ENCODE measurements around the gene RAB19.

- TF ChIP-seq CTCF (IDR thresholded peaks at IDR 0.05), result no peak
- no peak for TF ChIP-seq POLR2A (IDR thresholded peaks at IDR 0.05)
Observed at GRCh38 chr7:140476698-140477261, 72.9 kb downstream of the RAB19 start.
